GM23248 (cell line): ENCODE data around the gene FGD5. TPM values are rescaled to one million over a fixed set of nuclear protein-coding genes. Genes with fewer than 3 reads are reported as not detected.
"Not testable (repeated sequence)": the region's sequence is repeated elsewhere in the genome, so short reads cannot be mapped to it uniquely, and the experiment has no call there.

Source experiments
- DNase-seq: peaks from one replicate; pipeline ENCODE4 v3.0.0-alpha.2; 2015
- H2AFZ ChIP-seq: fragments of 200-600 bp; sonication (generic); 2 replicates; pipeline ENCODE4 v1.6.1; 2016; ENCODE audit warnings: antibody characterized with exemption
- H3F3A ChIP-seq: fragments of 200-600 bp; sonication (generic); 2 replicates; pipeline ENCODE4 v1.6.1; 2016; ENCODE audit warnings: mild to moderate bottlenecking, antibody characterized with exemption, mixed run types; ENCODE audit not compliant: insufficient read depth
- H3K27ac ChIP-seq: fragments of 200-600 bp; sonication (generic); 2 replicates; pipeline ENCODE4 v1.5.1; 2016; ENCODE audit warnings: mild to moderate bottlenecking
- H3K27me3 ChIP-seq: fragments of 200-600 bp; sonication (generic); replicated peaks from 2 replicates; pipeline ENCODE4 v1.6.1; 2016; ENCODE audit warnings: mild to moderate bottlenecking; ENCODE audit not compliant: insufficient read depth
- H3K36me3 ChIP-seq: fragments of 200-600 bp; sonication (generic); 2 replicates; pipeline ENCODE4 v1.6.1; 2016; ENCODE audit warnings: low read depth, mild to moderate bottlenecking
- H3K4me1 ChIP-seq: fragments of 200-600 bp; sonication (generic); 2 replicates; pipeline ENCODE4 v1.6.1; 2016; ENCODE audit warnings: mild to moderate bottlenecking; ENCODE audit not compliant: insufficient read depth
- H3K4me2 ChIP-seq: fragments of 200-600 bp; sonication (generic); one replicate; pipeline ENCODE4 v1.6.1; 2016; ENCODE audit warnings: mild to moderate bottlenecking; ENCODE audit not compliant: unreplicated experiment
- H3K4me3 ChIP-seq: fragments of 200-600 bp; sonication (generic); 2 replicates; pipeline ENCODE4 v1.5.1; 2016; ENCODE audit warnings: mild to moderate bottlenecking
- H3K79me2 ChIP-seq: fragments of 200-600 bp; sonication (generic); 2 replicates; pipeline ENCODE4 v1.6.1; 2016; ENCODE audit warnings: mild to moderate bottlenecking; ENCODE audit not compliant: insufficient read depth
- H3K9ac ChIP-seq: fragments of 200-600 bp; sonication (generic); 2 replicates; pipeline ENCODE4 v1.6.1; 2016; ENCODE audit warnings: mild to moderate bottlenecking
- H3K9me2 ChIP-seq: fragments of 200-600 bp; sonication (generic); 2 replicates; pipeline ENCODE4 v1.6.1; 2016; ENCODE audit warnings: mixed run types, mild to moderate bottlenecking, moderate library complexity; ENCODE audit not compliant: insufficient read depth
- H3K9me3 ChIP-seq: fragments of 200-600 bp; sonication (generic); one replicate; pipeline ENCODE4 v1.6.1; 2017; ENCODE audit warnings: low read depth
- H4K20me1 ChIP-seq: fragments of 200-600 bp; sonication (generic); 2 replicates; pipeline ENCODE4 v1.6.0; 2016; ENCODE audit not compliant: insufficient read depth
- EZH2 ChIP-seq: fragments of 200-600 bp; sonication (generic); IDR thresholded peaks from 2 replicates; pipeline ENCODE4 v1.6.1; 2018; ENCODE audit warnings: antibody characterized with exemption, mild to moderate bottlenecking; ENCODE audit not compliant: insufficient read depth, poor library complexity, severe bottlenecking
- EZH2phosphoT487 ChIP-seq: fragments of 200-600 bp; sonication (generic); IDR thresholded peaks from 2 replicates; pipeline ENCODE4 v1.6.1; 2018; ENCODE audit warnings: antibody characterized with exemption, moderate library complexity, mild to moderate bottlenecking, low read depth; ENCODE audit not compliant: insufficient read depth
- WGBS, 2 experiments: methylation state at CpG; one replicate each; pipeline ENCODE4 v1.1.6; 2015 to 2017; ENCODE audit warnings: low lambda C conversion rate in 2 of 2, low coverage in 1 of 2; ENCODE audit errors: missing lambda C conversion rate in 2 of 2; 5-methylcytosine and 5-hydroxymethylcytosine counted together
- in situ Hi-C: fragments of 300-500 bp; cut with MboI; formaldehyde crosslinking; loops from 2 replicates; pipeline ENCODE4 v1.15.0; 2020
- polyA plus RNA-seq: library from polyadenylated mRNA; unstranded; fragments of >200 nt; fragmentation: Nextera tagmentation; extraction: Ambion mirVana; gene quantifications from 2 replicates; pipeline ENCODE4 v1.2.1, GENCODE V29; 2016
- total RNA-seq: library from RNA; depleted of rRNA; stranded (reverse); fragments of >200 nt; shearing (Covaris generic); gene quantifications from 2 replicates; pipeline ENCODE4 v1.2.3, GENCODE V29; 2014

FGD5 gene
- total and polyA plus RNA-seq, 2 experiments from 2014 or later: not detected

- Histone ChIP-seq H3K9me2 (no peaks in the 10 kb centered on the region), H3K4me2 (no peak overlapping the region), H3K9ac (no peak overlapping the region), H4K20me1 (no peaks in the 10 kb centered on the region), H3F3A (no peaks in the 10 kb centered on the region), H3K36me3 (no peaks in the 10 kb centered on the region), H3K9me3 (no peaks in the 10 kb centered on the region), H3K4me3 (no peak overlapping the region), H3K4me1 (no peaks in the 10 kb centered on the region), H3K27ac (no peak overlapping the region), H3K79me2 (no peaks in the 10 kb centered on the region), H3K27me3 (no peaks in the 10 kb centered on the region), H2AFZ (no peak overlapping the region)
- WGBS, 2 experiments: 63% methylated on average over 15 of the region's 15 CpGs
- no peak for TF ChIP-seq EZH2
- no peak for TF ChIP-seq EZH2phosphoT487
- no peak for DNase-seq
- in situ Hi-C loops: loop anchor here (25.0 kb wide), 1 partner anchor 389 kb away; no protein-coding TSS in a partner anchor
Observed at GRCh38 chr3:14900881-14901873, 82.4 kb downstream of the FGD5 start.

- H3K4me2 ChIP-seq: no peak overlapping the region
- TF ChIP-seq EZH2 (no peak), EZH2phosphoT487 (no peak)
- no peaks in the 10 kb centered on the region for H3K4me1 ChIP-seq
- in situ Hi-C loops: loop anchor here (25.0 kb wide), 1 partner anchor 390 kb away; no protein-coding TSS in a partner anchor
- no peaks in the 10 kb centered on the region for H3K36me3 ChIP-seq
- no peaks in the 10 kb centered on the region for H3K27me3 ChIP-seq
- H3K9me3 ChIP-seq: no peaks in the 10 kb centered on the region
- no peak overlapping the region for H3K4me3 ChIP-seq
- WGBS, 2 experiments: 1 to 8% methylated on average over 7 of the region's 7 CpGs
- no peaks in the 10 kb centered on the region for H4K20me1 ChIP-seq
- H2AFZ ChIP-seq: no peak overlapping the region
- no peaks in the 10 kb centered on the region for H3K9me2 ChIP-seq
- H3F3A ChIP-seq: no peaks in the 10 kb centered on the region
- no peak overlapping the region for H3K9ac ChIP-seq
- H3K27ac ChIP-seq: no peak overlapping the region
- no peaks in the 10 kb centered on the region for H3K79me2 ChIP-seq
- DNase-seq: peak; percentile 31
Observed at GRCh38 chr3:14902719-14903118, 84.0 kb downstream of the FGD5 start.

DNA sequence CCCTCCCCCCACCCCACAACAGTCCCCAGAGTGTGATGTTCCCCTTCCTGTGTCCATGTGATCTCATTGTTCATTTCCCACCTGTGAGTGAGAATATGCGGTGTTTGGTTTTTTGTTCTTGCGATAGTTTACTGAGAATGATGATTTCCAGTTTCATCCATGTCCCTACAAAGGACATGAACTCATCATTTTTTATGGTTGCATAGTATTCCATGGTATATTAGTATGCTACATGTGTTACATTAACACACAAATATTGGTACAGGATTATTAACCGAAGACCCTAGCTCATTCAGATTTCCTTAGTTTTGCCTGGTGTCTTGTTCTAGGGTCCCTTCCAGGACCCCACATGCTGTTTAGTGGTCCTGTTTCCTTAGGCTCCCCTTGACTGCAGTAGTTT lies 84.7 kb downstream of the FGD5 start:
- H4K20me1 ChIP-seq, H3K79me2 ChIP-seq, H3K27ac ChIP-seq, H3K36me3 ChIP-seq, H3K4me1 ChIP-seq, H3K27me3 ChIP-seq, H3K9me2 ChIP-seq, H3K9ac ChIP-seq, DNase-seq, H3K4me2 ChIP-seq, H3K4me3 ChIP-seq, H3K9me3 ChIP-seq, H3F3A ChIP-seq, H2AFZ ChIP-seq: not testable (repeated sequence)
- 81 to 90% methylated on average over 3 of the region's 3 CpGs for WGBS, 2 experiments
- in situ Hi-C loops: loop anchor here (25.0 kb wide), 1 partner anchor 391 kb away; no protein-coding TSS in a partner anchor

- Histone ChIP-seq H3K4me2 (no peak overlapping the region), H3K27me3 (no peaks in the 10 kb centered on the region), H3K4me1 (no peaks in the 10 kb centered on the region), H3K9me3 (no peaks in the 10 kb centered on the region), H3F3A (no peaks in the 10 kb centered on the region), H2AFZ (no peak overlapping the region), H3K4me3 (no peak overlapping the region), H3K36me3 (no peaks in the 10 kb centered on the region), H3K79me2 (no peaks in the 10 kb centered on the region), H3K9me2 (no peaks in the 10 kb centered on the region), H4K20me1 (no peaks in the 10 kb centered on the region), H3K27ac (no peak overlapping the region), H3K9ac (no peak overlapping the region)
- WGBS, 2 experiments: 70 to 72% methylated on average over 6 of the region's 6 CpGs
- TF ChIP-seq EZH2 (no peak), EZH2phosphoT487 (no peak)
- in situ Hi-C loops: loop anchor here (25.0 kb wide), 1 partner anchor 393 kb away; no protein-coding TSS in a partner anchor
- peak; percentile 14 for DNase-seq
Observed at GRCh38 chr3:14905055-14905657, 86.4 kb downstream of the FGD5 start.
